Ascending aorta (tissue), 2 donors: ENCODE data around the gene SHISAL2A. TPM values are rescaled to one million over a fixed set of nuclear protein-coding genes. Genes with fewer than 3 reads are reported as not detected.
A peak's percentile ranks its signal among the peaks of the same experiment; 100 is the strongest.

ENCODE experiments used
- DNase-seq, 2 donors: peaks; one replicate each; pipeline ENCODE4 v3.0.0-alpha.2; 2019; ENCODE audit warnings: low spot score in 2 of 2
- H3K27ac ChIP-seq, 2 donors: fragments of 200-600 bp; sonication (generic); one replicate each; pipeline ENCODE4 v1.5.1; 2016 to 2017; ENCODE audit warnings: mild to moderate bottlenecking in 1 of 2
- H3K27me3 ChIP-seq: fragments of 200-600 bp; sonication (generic); one replicate; pipeline ENCODE4 v1.5.1; 2017
- H3K36me3 ChIP-seq, 2 donors: fragments of 200-600 bp; sonication (generic); one replicate each; pipeline ENCODE4 v1.5.1; 2016
- H3K4me1 ChIP-seq, 2 donors: fragments of 200-600 bp; sonication (generic); one replicate each; pipeline ENCODE4 v1.5.1; 2016 to 2017; ENCODE audit warnings: mild to moderate bottlenecking in 1 of 2
- H3K4me3 ChIP-seq, 2 donors: fragments of 200-600 bp; sonication (generic); one replicate each; pipeline ENCODE4 v1.5.1; 2016 to 2017; ENCODE audit warnings: mild to moderate bottlenecking in 1 of 2
- H3K9me3 ChIP-seq, 2 donors: fragments of 200-600 bp; sonication (generic); one replicate each; pipeline ENCODE4 v1.5.1; 2016
- intact Hi-C: fragments of 100-400 bp; cut with DNase I; formaldehyde crosslinking; loops from one replicate; pipeline ENCODE4 v1.15.1; 2023
- total RNA-seq: library from RNA; depleted of rRNA; stranded (reverse); fragments of >200 nt; gene quantifications from one replicate; pipeline ENCODE4 v1.1.0, GENCODE V29; 2016
- TF ChIP-seq, protein P1 (sequence below), 3 experiments: fragments of 200-600 bp in 2 of 3; fragments of 450-650 bp in 1 of 3; sonication (generic) in 2 of 3; IDR thresholded peaks; one replicate each; pipeline ENCODE4 v1.5.1; 2016 to 2019; ENCODE audit warnings: antibody characterized with exemption in 3 of 3, mild to moderate bottlenecking in 1 of 3, moderate library complexity in 1 of 3

SHISAL2A gene
- total RNA-seq, 1 donor from 2014 or later, result not detected

DNA sequence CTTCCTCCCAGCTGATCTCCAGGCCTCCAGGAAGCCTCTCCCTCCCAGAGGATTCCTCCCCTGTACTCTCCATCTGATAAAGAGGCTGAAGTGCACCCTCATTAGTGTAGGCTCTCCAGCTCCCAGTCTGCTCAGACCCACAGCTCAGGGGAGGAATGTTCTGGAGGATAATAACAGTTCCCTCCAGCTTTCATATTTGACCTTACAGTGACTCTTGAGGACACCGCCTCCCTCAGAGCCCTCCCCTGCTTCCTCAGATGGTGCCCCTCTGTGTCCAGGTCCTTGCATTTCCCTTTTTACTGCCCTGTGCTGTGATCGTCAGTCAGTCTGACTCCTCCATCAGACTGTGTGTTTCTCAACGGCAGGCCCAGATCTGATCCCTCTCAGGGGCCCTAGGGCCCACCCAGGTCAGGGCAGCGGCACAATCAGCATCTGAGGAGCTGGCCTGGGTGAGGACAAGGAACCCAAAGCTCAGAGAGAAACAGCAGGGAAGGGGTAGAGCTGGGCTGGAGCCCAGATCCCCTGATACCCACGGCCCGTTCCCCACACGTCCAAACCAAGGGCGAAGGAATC is 1.1 kb upstream of the SHISAL2A start:
- intact Hi-C loops, result no loop called here
- H3K4me3 ChIP-seq, result no peak overlapping the region
- no peak for DNase-seq
- H3K27ac ChIP-seq, result no peak overlapping the region
- TF ChIP-seq, protein P1, sequence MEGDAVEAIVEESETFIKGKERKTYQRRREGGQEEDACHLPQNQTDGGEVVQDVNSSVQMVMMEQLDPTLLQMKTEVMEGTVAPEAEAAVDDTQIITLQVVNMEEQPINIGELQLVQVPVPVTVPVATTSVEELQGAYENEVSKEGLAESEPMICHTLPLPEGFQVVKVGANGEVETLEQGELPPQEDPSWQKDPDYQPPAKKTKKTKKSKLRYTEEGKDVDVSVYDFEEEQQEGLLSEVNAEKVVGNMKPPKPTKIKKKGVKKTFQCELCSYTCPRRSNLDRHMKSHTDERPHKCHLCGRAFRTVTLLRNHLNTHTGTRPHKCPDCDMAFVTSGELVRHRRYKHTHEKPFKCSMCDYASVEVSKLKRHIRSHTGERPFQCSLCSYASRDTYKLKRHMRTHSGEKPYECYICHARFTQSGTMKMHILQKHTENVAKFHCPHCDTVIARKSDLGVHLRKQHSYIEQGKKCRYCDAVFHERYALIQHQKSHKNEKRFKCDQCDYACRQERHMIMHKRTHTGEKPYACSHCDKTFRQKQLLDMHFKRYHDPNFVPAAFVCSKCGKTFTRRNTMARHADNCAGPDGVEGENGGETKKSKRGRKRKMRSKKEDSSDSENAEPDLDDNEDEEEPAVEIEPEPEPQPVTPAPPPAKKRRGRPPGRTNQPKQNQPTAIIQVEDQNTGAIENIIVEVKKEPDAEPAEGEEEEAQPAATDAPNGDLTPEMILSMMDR (IDR thresholded peaks at IDR 0.05), result no peak
- H3K4me1 ChIP-seq, result peaks cover 2 to 4% of the 10 kb centered on the region in 2 donors
- no peaks in the 10 kb centered on the region for H3K36me3 ChIP-seq
- H3K9me3 ChIP-seq, result no peaks in the 10 kb centered on the region
- H3K27me3 ChIP-seq, result no peaks in the 10 kb centered on the region

GRCh38 chr1:52633291-52633754 is 355 bp downstream of the SHISAL2A start:
- intact Hi-C loops, result no loop called here
- TF ChIP-seq, protein P1 (IDR thresholded peaks at IDR 0.05), result no peak
- no peak for DNase-seq
- Histone ChIP-seq H3K4me1 (peaks cover 2 to 4% of the 10 kb centered on the region in 2 donors), H3K36me3 (no peaks in the 10 kb centered on the region), H3K4me3 (peak overlapping the region; percentile 62 to 66), H3K9me3 (no peaks in the 10 kb centered on the region), H3K27ac (no peak overlapping the region), H3K27me3 (no peaks in the 10 kb centered on the region)

- Histone ChIP-seq H3K9me3 (no peaks in the 10 kb centered on the region), H3K27me3 (no peaks in the 10 kb centered on the region), H3K4me3 (no peak overlapping the region), H3K36me3 (no peaks in the 10 kb centered on the region), H3K27ac (no peak overlapping the region), H3K4me1 (peaks cover 2 to 4% of the 10 kb centered on the region in 2 donors)
- DNase-seq, result no peak
- TF ChIP-seq, protein P1 (IDR thresholded peaks at IDR 0.05), result no peak
- intact Hi-C loops, result no loop called here
Observed at GRCh38 chr1:52634111-52634510, 1.1 kb downstream of the SHISAL2A start.

GRCh38 chr1:52635321-52636089 is 2.5 kb downstream of the SHISAL2A start:
- DNase-seq, result no peak
- H3K27me3 ChIP-seq, result no peaks in the 10 kb centered on the region
- intact Hi-C loops, result no loop called here
- H3K4me3 ChIP-seq, result no peak overlapping the region
- H3K36me3 ChIP-seq, result no peaks in the 10 kb centered on the region
- no peaks in the 10 kb centered on the region for H3K9me3 ChIP-seq
- H3K27ac ChIP-seq, result no peak overlapping the region
- TF ChIP-seq, protein P1 (IDR thresholded peaks at IDR 0.05), result no peak
- peaks cover 2 to 4% of the 10 kb centered on the region in 2 donors for H3K4me1 ChIP-seq

DNA sequence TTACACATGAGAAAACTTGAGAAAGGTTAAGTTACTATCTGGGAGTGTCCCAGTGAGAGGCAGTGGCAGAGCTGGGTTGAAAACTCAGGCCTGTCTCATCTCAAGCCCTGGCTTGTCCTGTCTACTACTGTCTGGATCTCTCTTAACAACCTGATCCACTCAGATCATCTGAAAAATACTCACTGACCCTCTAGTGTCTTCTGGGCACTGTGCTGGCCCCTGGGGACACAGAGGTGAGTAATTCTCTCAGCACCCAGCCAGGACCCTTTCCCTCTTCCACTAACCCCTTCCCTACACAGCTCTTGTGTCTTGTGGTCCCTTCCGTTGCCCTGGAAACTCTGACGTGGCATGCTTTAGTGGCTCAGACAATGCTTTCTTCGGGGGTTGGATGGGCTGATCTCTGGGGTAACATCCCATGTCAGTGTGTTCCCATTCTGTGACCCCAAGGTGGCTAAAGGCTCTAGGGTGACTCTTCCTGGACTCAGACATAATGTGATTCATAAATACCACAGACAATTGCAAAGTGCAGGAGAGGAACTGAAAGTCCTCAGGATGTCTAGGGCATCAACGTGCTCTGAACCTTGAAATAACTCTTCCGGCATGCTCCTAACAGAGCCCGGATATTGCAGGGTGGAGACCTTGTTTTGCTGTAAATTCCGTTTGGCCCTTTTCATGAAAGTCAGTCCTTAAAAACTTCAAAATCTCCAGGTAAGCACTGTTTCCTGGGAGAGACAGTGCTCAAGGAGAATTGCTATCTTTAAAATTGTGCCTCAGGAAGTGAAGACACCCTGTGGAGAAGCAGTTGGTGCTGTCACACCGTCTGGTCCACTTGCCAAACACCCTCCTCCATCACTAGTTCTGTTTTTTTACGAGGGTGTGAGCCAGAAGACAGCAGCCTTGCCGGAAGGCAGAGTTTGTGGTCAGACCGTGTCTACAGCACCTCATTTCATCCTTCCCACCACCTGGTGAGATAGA is 4.0 kb downstream of the SHISAL2A start:
- TF ChIP-seq, protein P1 (IDR thresholded peaks at IDR 0.05), result no peak
- Histone ChIP-seq H3K36me3 (no peaks in the 10 kb centered on the region), H3K27ac (no peak overlapping the region), H3K4me1 (peaks cover 2 to 4% of the 10 kb centered on the region in 2 donors), H3K27me3 (no peaks in the 10 kb centered on the region), H3K4me3 (no peak overlapping the region), H3K9me3 (no peaks in the 10 kb centered on the region)
- intact Hi-C loops, result no loop called here
- DNase-seq, result no peak
